Caco-2 (cell line): ENCODE results near the gene MT1A. TPM values are rescaled to one million over a fixed set of nuclear protein-coding genes. Genes with fewer than 3 reads are reported as not detected.

Experiments
- BruUV-seq: library from RNA; stranded (reverse); fragments of 400-500 nt; replicated peaks from 2 replicates; lab custom pipeline; 2021; lab: Mats Ljungman, UMichigan
- CTCF ChIA-PET: fragments of 300-600 bp; sonication (Branson Sonifier 250); formaldehyde crosslinking; loops from one replicate; lab custom pipeline; 2022; ENCODE audit warnings: antibody characterized with exemption; lab: Charles Lee
- POLR2A ChIA-PET: fragments of 300-600 bp; sonication (Branson Sonifier 250); formaldehyde crosslinking; loops from one replicate; lab custom pipeline; 2022; ENCODE audit warnings: antibody characterized with exemption; lab: Charles Lee
- DNase-seq, 2 experiments: peaks; one replicate each; pipeline versions ENCODE4 v3.0.0 to v3.0.0-alpha.2; 2020 to 2022
- H3K27me3 ChIP-seq: replicated peaks from 2 replicates; pipeline ENCODE4 v1.6.0; 2011; ENCODE audit warnings: low read length; ENCODE audit not compliant: control insufficient read depth, insufficient read depth
- H3K36me3 ChIP-seq: 2 replicates; pipeline ENCODE4 v1.5.1; 2011; ENCODE audit warnings: low read length; ENCODE audit not compliant: control insufficient read depth, insufficient read depth
- H3K4me1 ChIP-seq: fragments of 250-450 bp; sonication (Bioruptor Pico); 2 replicates; pipeline ENCODE4 v1.5.1; 2020; ENCODE audit warnings: mild to moderate bottlenecking
- H3K4me3 ChIP-seq: 2 replicates; pipeline ENCODE4 v1.5.1; 2011; ENCODE audit warnings: low read depth, mild to moderate bottlenecking, control low read depth, low read length
- H3K9me3 ChIP-seq: fragments of 250-450 bp; sonication (Bioruptor Pico); 2 replicates; pipeline ENCODE4 v1.5.1; 2020; ENCODE audit warnings: mild to moderate bottlenecking, moderate library complexity
- H3K27ac Mint-ChIP-seq: one replicate; pipeline ENCODE4 v1.8.0; 2022; ENCODE audit warnings: mixed read lengths; ENCODE audit not compliant: unreplicated experiment
- H3K27me3 Mint-ChIP-seq: one replicate; pipeline ENCODE4 v1.8.0; 2022; ENCODE audit warnings: mixed read lengths; ENCODE audit not compliant: insufficient read depth, unreplicated experiment
- H3K36me3 Mint-ChIP-seq: one replicate; pipeline ENCODE4 v1.8.0; 2022; ENCODE audit warnings: mild to moderate bottlenecking, mixed read lengths; ENCODE audit not compliant: insufficient read depth, unreplicated experiment
- H3K4me1 Mint-ChIP-seq: one replicate; pipeline ENCODE4 v1.8.0; 2022; ENCODE audit warnings: low read depth, mixed read lengths; ENCODE audit not compliant: unreplicated experiment
- H3K4me3 Mint-ChIP-seq: one replicate; pipeline ENCODE4 v1.8.0; 2022; ENCODE audit warnings: mild to moderate bottlenecking, moderate library complexity, mixed read lengths; ENCODE audit not compliant: unreplicated experiment
- H3K9me3 Mint-ChIP-seq: one replicate; pipeline ENCODE4 v1.8.0; 2022; ENCODE audit warnings: mixed read lengths; ENCODE audit not compliant: unreplicated experiment
- CTCF ChIP-seq, 2 experiments: fragments of 200-600 bp in 1 of 2; IDR thresholded peaks; 1 replicate in 1 of 2; 2 replicates in 1 of 2; pipeline versions ENCODE4 v1.5.1 to v1.8.0; 2011 to 2022; ENCODE audit warnings: antibody characterized with exemption in 1 of 2, control low read depth in 1 of 2, inconsistent platforms in 1 of 2, low read depth in 1 of 2, low read length in 1 of 2, mild to moderate bottlenecking in 1 of 2, moderate library complexity in 1 of 2; ENCODE audit not compliant: insufficient read depth in 1 of 2, severe bottlenecking in 1 of 2, unreplicated experiment in 1 of 2
- intact Hi-C: fragments of 100-400 bp; cut with micrococcal nuclease; formaldehyde crosslinking; loops from one replicate; pipeline ENCODE4 v1.10.0; 2022; ENCODE audit not compliant: unreplicated experiment
- total RNA-seq: library from RNA; stranded (reverse); gene quantifications from 2 replicates; pipeline ENCODE4 v1.2.3, GENCODE V29; 2022

Gene MT1A
- total RNA-seq, 1 experiment from 2014 or later = 2.5 TPM

GRCh38 chr16:56589141-56590039, 49.1 kb upstream of the MT1A start, which contains the start of gene MT3:
Gene MT3, plus strand, starts transcription at chr16:56589528. Its CDS starts 63 bp downstream, at chr16:56589591.
- H3K27ac Mint-ChIP-seq = no peak within 1 kb of the TSS
- H3K9me3 ChIP-seq = peaks cover 3% of the 10 kb centered on the region; the same call in 1 of the 2 replicates
- H3K36me3 ChIP-seq = no peaks in the 10 kb centered on the region
- DNase-seq = no peak
- H3K9me3 Mint-ChIP-seq = no peaks in the 10 kb centered on the region
- TF ChIP-seq CTCF (IDR thresholded peaks at IDR 0.05; ENCODE audit: insufficient read depth in 1 of 2, low read depth in 1 of 2, low read length in 1 of 2, severe bottlenecking in 1 of 2, unreplicated experiment in 1 of 2) = no peak
- peak within 1 kb of the TSS; percentile 48 for H3K4me3 Mint-ChIP-seq
- intact Hi-C loops = no loop called here
- POLR2A ChIA-PET = no interaction called here
- no peaks in the 10 kb centered on the region for H3K36me3 Mint-ChIP-seq
- no TSS peak for BruUV-seq
- H3K4me1 Mint-ChIP-seq = no peaks in the 10 kb centered on the region
- CTCF ChIA-PET = no interaction called here
- H3K4me1 ChIP-seq = no peaks in the 10 kb centered on the region
- H3K27me3 Mint-ChIP-seq = peaks cover 18% of the 10 kb centered on the region
- H3K27me3 ChIP-seq = no peaks in the 10 kb centered on the region
- no peak within 1 kb of the TSS for H3K4me3 ChIP-seq

- DNase-seq = no peak
- Histone ChIP-seq H3K4me3 (no peak overlapping the region), H3K27me3 (no peaks in the 10 kb centered on the region), H3K4me1 (no peaks in the 10 kb centered on the region), H3K9me3 (peaks cover 5% of the 10 kb centered on the region; the same call in 1 of the 2 replicates), H3K36me3 (no peaks in the 10 kb centered on the region)
- intact Hi-C loops = no loop called here
- no TSS peak for BruUV-seq
- H3K9me3 Mint-ChIP-seq = no peaks in the 10 kb centered on the region
- H3K4me1 Mint-ChIP-seq = no peaks in the 10 kb centered on the region
- no peaks in the 10 kb centered on the region for H3K36me3 Mint-ChIP-seq
- POLR2A ChIA-PET = no interaction called here
- H3K27me3 Mint-ChIP-seq = peaks cover 18% of the 10 kb centered on the region
- H3K27ac Mint-ChIP-seq = no peak overlapping the region
- no peak for TF ChIP-seq CTCF (IDR thresholded peaks at IDR 0.05; ENCODE audit: insufficient read depth in 1 of 2, low read depth in 1 of 2, low read length in 1 of 2, severe bottlenecking in 1 of 2, unreplicated experiment in 1 of 2)
- CTCF ChIA-PET = interaction anchor here (0.7 to 1.8 kb wide), 3 partner anchors 9 to 111 kb away, joined by 3 to 4 read pairs (median 3); no protein-coding TSS in a partner anchor
- no peak overlapping the region for H3K4me3 Mint-ChIP-seq
Measured at GRCh38 chr16:56591377-56592060, 46.9 kb upstream of the MT1A start.

- TF ChIP-seq CTCF (IDR thresholded peaks at IDR 0.05; ENCODE audit: insufficient read depth in 1 of 2, low read depth in 1 of 2, low read length in 1 of 2, severe bottlenecking in 1 of 2, unreplicated experiment in 1 of 2) = no peak
- no peak overlapping the region for H3K4me3 ChIP-seq
- CTCF ChIA-PET = no interaction called here
- Mint-ChIP-seq H3K4me3 (no peak overlapping the region), H3K9me3 (no peaks in the 10 kb centered on the region), H3K27ac (no peak overlapping the region), H3K27me3 (peaks cover 13% of the 10 kb centered on the region), H3K36me3 (no peaks in the 10 kb centered on the region), H3K4me1 (no peaks in the 10 kb centered on the region)
- intact Hi-C loops = no loop called here
- no peak for DNase-seq
- H3K4me1 ChIP-seq = no peaks in the 10 kb centered on the region
- POLR2A ChIA-PET = no interaction called here
- BruUV-seq = no TSS peak
- no peaks in the 10 kb centered on the region for H3K36me3 ChIP-seq
- no peaks in the 10 kb centered on the region for H3K27me3 ChIP-seq
- peaks cover 5% of the 10 kb centered on the region; the same call in 1 of the 2 replicates for H3K9me3 ChIP-seq
Measured at GRCh38 chr16:56593573-56594291, 44.7 kb upstream of the MT1A start.
